Germinal center (tissue), 1 donor: ENCODE measurements around the gene EHBP1.
"Not testable (repeated sequence)": the region's sequence is repeated elsewhere in the genome, so short reads cannot be mapped to it uniquely, and the experiment has no call there.

Source experiments
- DNase-seq: peaks from one replicate; pipeline ENCODE4 v3.0.0; 2012; ENCODE audit warnings: mixed read lengths, low spot score

EHBP1 gene

GRCh38 chr2:62736899-62737559 is 31.5 kb downstream of the EHBP1 start:
- no peak for DNase-seq

- no peak for DNase-seq
Observed at GRCh38 chr2:62738981-62739936, 33.7 kb downstream of the EHBP1 start.

- no peak for DNase-seq
Observed at GRCh38 chr2:62740221-62740620, 34.7 kb downstream of the EHBP1 start.

GRCh38 chr2:62741127-62741526 is 35.6 kb downstream of the EHBP1 start:
- DNase-seq = no peak

GRCh38 chr2:62741954-62742722 is 36.6 kb downstream of the EHBP1 start:
- no peak for DNase-seq

GRCh38 chr2:62743506-62743905 is 38.0 kb downstream of the EHBP1 start:
- no peak for DNase-seq

GRCh38 chr2:62744603-62745002 is 39.1 kb downstream of the EHBP1 start:
- DNase-seq = no peak

GRCh38 chr2:62745891-62746481 is 40.5 kb downstream of the EHBP1 start:
- DNase-seq = no peak

GRCh38 chr2:62747169-62747568 is 41.7 kb downstream of the EHBP1 start:
- no peak for DNase-seq

GRCh38 chr2:62747876-62748275 is 42.4 kb downstream of the EHBP1 start:
- DNase-seq = no peak

- DNase-seq = not testable (repeated sequence)
Observed at GRCh38 chr2:62749111-62749510, 43.6 kb downstream of the EHBP1 start.

GRCh38 chr2:62757029-62757428 is 51.5 kb downstream of the EHBP1 start:
- DNase-seq = no peak

- DNase-seq = no peak
Observed at GRCh38 chr2:62760026-62760425, 54.5 kb downstream of the EHBP1 start.

GRCh38 chr2:62760555-62760954 is 55.0 kb downstream of the EHBP1 start:
- no peak for DNase-seq

GRCh38 chr2:62765619-62766376 is 60.3 kb downstream of the EHBP1 start:
- no peak for DNase-seq

GRCh38 chr2:62768615-62769014 is 63.1 kb downstream of the EHBP1 start:
- DNase-seq = no peak

- DNase-seq = no peak
Observed at GRCh38 chr2:62770629-62771028, 65.1 kb downstream of the EHBP1 start.

GRCh38 chr2:62774555-62775366 is 69.2 kb downstream of the EHBP1 start:
- peak; percentile 9 for DNase-seq

- no peak for DNase-seq
Observed at GRCh38 chr2:62775367-62775668, 69.8 kb downstream of the EHBP1 start.

- no peak for DNase-seq
Observed at GRCh38 chr2:62783679-62784078, 78.2 kb downstream of the EHBP1 start.

GRCh38 chr2:62784341-62784740 is 78.8 kb downstream of the EHBP1 start:
- DNase-seq = no peak
